ENCODE results near the gene DOK6. TPM values are rescaled to one million over a fixed set of nuclear protein-coding genes. Genes with fewer than 3 reads are reported as not detected.

Gene DOK6
- total and polyA plus RNA-seq, 10 donors = 0.09 to 2.0 (median 0.40) TPM

GRCh38 chr18:69556228-69556627 is 155.5 kb downstream of the DOK6 start:
- no peaks in the 10 kb centered on the region for H3K4me1 ChIP-seq
- WGBS, 5 donors = 52 to 60% (median 53%) methylated on average over 3 of the region's 3 CpGs
- no peak overlapping the region for H3K27ac ChIP-seq
- intact Hi-C loops (cut with DNase I; ENCODE audit: low total_unique reads) = no loop called here
- no peak for DNase-seq
- no peaks in the 10 kb centered on the region for H3K27me3 ChIP-seq (replicated peaks in 1 of 7)
- TF ChIP-seq POLR2AphosphoS5 (IDR thresholded peaks at IDR 0.05) (no peak), POLR2A (IDR thresholded peaks at IDR 0.05) (no peak), CTCF (IDR thresholded peaks at IDR 0.05 in 8 of 11, conservative IDR thresholded peaks at IDR 0.05 in 3 of 11) (no peak)
- no peaks in the 10 kb centered on the region for H3K36me3 ChIP-seq
- H3K9me3 ChIP-seq = peaks cover 0 to 10% (median 0%) of the 10 kb centered on the region in 8 donors
- no peak overlapping the region for H3K4me3 ChIP-seq

GRCh38 chr18:69557282-69557681 is 156.6 kb downstream of the DOK6 start:
- Histone ChIP-seq H3K27ac (no peak overlapping the region), H3K9me3 (peaks cover 0 to 12% (median 0%) of the 10 kb centered on the region in 8 donors), H3K27me3 (replicated peaks in 1 of 7) (no peaks in the 10 kb centered on the region), H3K36me3 (no peaks in the 10 kb centered on the region), H3K4me3 (no peak overlapping the region), H3K4me1 (no peaks in the 10 kb centered on the region)
- WGBS, 5 donors = 64 to 83% (median 73%) methylated on average over 4 of the region's 4 CpGs
- intact Hi-C loops (cut with DNase I; ENCODE audit: low total_unique reads) = no loop called here
- TF ChIP-seq POLR2A (IDR thresholded peaks at IDR 0.05) = no peak
- no peak for TF ChIP-seq CTCF (IDR thresholded peaks at IDR 0.05 in 8 of 11, conservative IDR thresholded peaks at IDR 0.05 in 3 of 11)
- TF ChIP-seq POLR2AphosphoS5 (IDR thresholded peaks at IDR 0.05) = no peak
- no peak for DNase-seq

GRCh38 chr18:69558052-69558451 is 157.4 kb downstream of the DOK6 start:
- no peaks in the 10 kb centered on the region for H3K36me3 ChIP-seq
- no peaks in the 10 kb centered on the region for H3K27me3 ChIP-seq (replicated peaks in 1 of 7)
- intact Hi-C loops (cut with DNase I; ENCODE audit: low total_unique reads) = no loop called here
- TF ChIP-seq POLR2AphosphoS5 (IDR thresholded peaks at IDR 0.05) = no peak
- TF ChIP-seq POLR2A (IDR thresholded peaks at IDR 0.05) = no peak
- no peak for TF ChIP-seq CTCF (IDR thresholded peaks at IDR 0.05 in 8 of 11, conservative IDR thresholded peaks at IDR 0.05 in 3 of 11)
- no peak overlapping the region for H3K27ac ChIP-seq
- WGBS, 5 donors = 49 to 59% (median 56%) methylated on average over 2 of the region's 2 CpGs
- no peak overlapping the region for H3K4me3 ChIP-seq
- peaks cover 0 to 15% (median 0%) of the 10 kb centered on the region in 8 donors for H3K9me3 ChIP-seq
- DNase-seq = no peak
- no peaks in the 10 kb centered on the region for H3K4me1 ChIP-seq

- TF ChIP-seq POLR2AphosphoS5 (IDR thresholded peaks at IDR 0.05) = no peak
- TF ChIP-seq CTCF (IDR thresholded peaks at IDR 0.05 in 8 of 11, conservative IDR thresholded peaks at IDR 0.05 in 3 of 11) = no peak
- no peak for TF ChIP-seq POLR2A (IDR thresholded peaks at IDR 0.05)
Measured at GRCh38 chr18:69559604-69560003, 158.9 kb downstream of the DOK6 start.

More at GRCh38 chr18:69559604-69560003, 158.9 kb downstream of the DOK6 start:
- Histone ChIP-seq H3K9me3 (peaks cover 0 to 12% (median 0%) of the 10 kb centered on the region in 8 donors), H3K4me3 (no peak overlapping the region), H3K4me1 (no peaks in the 10 kb centered on the region), H3K36me3 (no peaks in the 10 kb centered on the region), H3K27me3 (replicated peaks in 1 of 7) (no peaks in the 10 kb centered on the region), H3K27ac (no peak overlapping the region)
- intact Hi-C loops (cut with DNase I; ENCODE audit: low total_unique reads) = no loop called here
- DNase-seq = no peak

Data from spleen (tissue), 11 donors.